Activated CD4-positive, alpha-beta memory T cell treated with anti-CD3 and anti-CD28 coated beads, Interleukin-2, amount 10 ng/mL, durations not matched to agents 7 days and 5 days (primary cell): ENCODE measurements around the gene CECR2. TPM values are rescaled to one million over a fixed set of nuclear protein-coding genes. Genes with fewer than 3 reads are reported as not detected.

Experiments used
- CTCF ChIA-PET: fragments of 350-600 bp; sonication (Branson Sonifier 250); formaldehyde crosslinking; loops from one replicate; lab custom pipeline; 2021; ENCODE audit warnings: antibody characterized with exemption, inconsistent platforms; lab: Charles Lee
- POLR2A ChIA-PET: fragments of 350-600 bp; sonication (Branson Sonifier 250); formaldehyde crosslinking; loops from one replicate; lab custom pipeline; 2021; ENCODE audit warnings: antibody characterized with exemption; lab: Charles Lee
- DNase-seq: peaks from one replicate; pipeline ENCODE4 v3.0.0-alpha.2; 2020
- H3K27ac Mint-ChIP-seq: one replicate; pipeline ENCODE4 v1.8.0; 2021; ENCODE audit warnings: mild to moderate bottlenecking, mixed read lengths
- H3K27me3 Mint-ChIP-seq: one replicate; pipeline ENCODE4 v1.8.0; 2021; ENCODE audit warnings: mixed read lengths
- H3K36me3 Mint-ChIP-seq: one replicate; pipeline ENCODE4 v1.8.0; 2021; ENCODE audit warnings: low read depth, mixed read lengths
- H3K4me1 Mint-ChIP-seq: one replicate; pipeline ENCODE4 v1.8.0; 2021; ENCODE audit warnings: mixed read lengths
- H3K4me3 Mint-ChIP-seq: one replicate; pipeline ENCODE4 v1.8.0; 2021; ENCODE audit warnings: mild to moderate bottlenecking, mixed read lengths
- H3K9me3 Mint-ChIP-seq: one replicate; pipeline ENCODE4 v1.8.0; 2021; ENCODE audit warnings: mixed read lengths
- total RNA-seq, 2 experiments: library from RNA; stranded (reverse); gene quantifications; one replicate each; pipeline ENCODE4 v1.2.3, GENCODE V29; 2021

CECR2 gene
- total RNA-seq, 2 experiments from 2014 or later, result 0.05 TPM; not detected in 1

GRCh38 chr22:17606496-17606895 is 237.2 kb downstream of the CECR2 start:
- Mint-ChIP-seq H3K9me3 (no peaks in the 10 kb centered on the region), H3K4me3 (no peak overlapping the region), H3K27me3 (no peaks in the 10 kb centered on the region), H3K27ac (no peak overlapping the region), H3K36me3 (peaks cover 16% of the 10 kb centered on the region), H3K4me1 (peaks cover 6% of the 10 kb centered on the region)
- ChIA-PET CTCF (no interaction called here), POLR2A (no interaction called here)
- DNase-seq, result no peak

Other genes starting within 250 kb of the CECR2 start
- not detected for gene TMEM121B, start 248.1 kb upstream of the CECR2 start, total RNA-seq
- gene HDHD5, start 210.2 kb upstream of the CECR2 start, total RNA-seq, result 10 to 100 TPM; 27.1 TPM
- gene ADA2, start 150.0 kb upstream of the CECR2 start, total RNA-seq, result 10 to 100 TPM; 47.1 to 50.0 TPM
- not detected for gene SLC25A18, start 194.0 kb downstream of the CECR2 start, total RNA-seq